HUES48 (cell line): ENCODE data around the gene TSPAN15.
"Not testable (repeated sequence)": the region's sequence is repeated elsewhere in the genome, so short reads cannot be mapped to it uniquely, and the experiment has no call there.

Experiments used
- H3K27ac ChIP-seq: one replicate; pipeline ENCODE4 v1.7.0; 2013; ENCODE audit warnings: low read depth, low read length, inconsistent platforms
- H3K27me3 ChIP-seq: 2 replicates; pipeline ENCODE4 v1.6.1; 2013; ENCODE audit warnings: mild to moderate bottlenecking, low read length; ENCODE audit not compliant: control insufficient read depth, insufficient read depth
- H3K36me3 ChIP-seq: 2 replicates; pipeline ENCODE4 v1.6.1; 2013; ENCODE audit warnings: low read length; ENCODE audit not compliant: control insufficient read depth, insufficient read depth
- H3K4me1 ChIP-seq: 2 replicates; pipeline ENCODE4 v1.6.1; 2013; ENCODE audit warnings: mild to moderate bottlenecking, low read length; ENCODE audit not compliant: control insufficient read depth, insufficient read depth
- H3K4me3 ChIP-seq: 2 replicates; pipeline ENCODE4 v1.5.1; 2013; ENCODE audit warnings: mild to moderate bottlenecking, low read depth, low read length
- H3K9ac ChIP-seq: 2 replicates; pipeline ENCODE4 v1.6.1; 2013; ENCODE audit warnings: mild to moderate bottlenecking, low read depth, low read length, moderate library complexity
- H3K9me3 ChIP-seq: 2 replicates; pipeline ENCODE4 v1.6.1; 2013; ENCODE audit warnings: low read length; ENCODE audit not compliant: control insufficient read depth, insufficient read depth

The TSPAN15 gene

GRCh38 chr10:69450395-69450794 is 870 bp upstream of the TSPAN15 start:
- Histone ChIP-seq H3K4me3 (peak overlapping the region; percentile 88; the same call in 1 of the 2 replicates), H3K27me3 (peaks cover 32% of the 10 kb centered on the region), H3K27ac (peak overlapping the region; percentile 8)
- not testable (repeated sequence) for H3K4me1 ChIP-seq, H3K9ac ChIP-seq, H3K9me3 ChIP-seq, H3K36me3 ChIP-seq

- no peak overlapping the region for H3K27ac ChIP-seq
- H3K4me1 ChIP-seq = peaks cover 5% of the 10 kb centered on the region; the same call in 1 of the 2 replicates
These were observed 553 bp downstream of the TSPAN15 start for GRCh38 chr10:69451784-69452251.

GRCh38 chr10:69452676-69453415 is 1.6 kb downstream of the TSPAN15 start:
- Histone ChIP-seq H3K27me3 (peaks cover 32% of the 10 kb centered on the region), H3K4me1 (peaks cover 5% of the 10 kb centered on the region; the same call in 1 of the 2 replicates), H3K4me3 (no peak overlapping the region), H3K27ac (no peak overlapping the region), H3K9ac (no peak overlapping the region), H3K36me3 (no peaks in the 10 kb centered on the region), H3K9me3 (no peaks in the 10 kb centered on the region)

More at GRCh38 chr10:69451784-69452251, 553 bp downstream of the TSPAN15 start:
- Histone ChIP-seq H3K27me3 (peaks cover 32% of the 10 kb centered on the region), H3K9me3 (no peaks in the 10 kb centered on the region), H3K9ac (no peak overlapping the region), H3K4me3 (peak overlapping the region; percentile 88), H3K36me3 (no peaks in the 10 kb centered on the region)

GRCh38 chr10:69453795-69454194 is 2.5 kb downstream of the TSPAN15 start:
- H3K27ac ChIP-seq = no peak overlapping the region
- no peak overlapping the region for H3K4me3 ChIP-seq
- H3K4me1 ChIP-seq = peaks cover 5% of the 10 kb centered on the region; the same call in 1 of the 2 replicates
- H3K9me3 ChIP-seq = no peaks in the 10 kb centered on the region
- H3K27me3 ChIP-seq = peaks cover 32% of the 10 kb centered on the region
- H3K9ac ChIP-seq = no peak overlapping the region
- no peaks in the 10 kb centered on the region for H3K36me3 ChIP-seq

GRCh38 chr10:69455006-69455763 is 3.9 kb downstream of the TSPAN15 start:
- H3K4me3 ChIP-seq = no peak overlapping the region
- H3K36me3 ChIP-seq = no peaks in the 10 kb centered on the region
- no peaks in the 10 kb centered on the region for H3K9me3 ChIP-seq
- H3K27ac ChIP-seq = no peak overlapping the region
- peaks cover 28% of the 10 kb centered on the region for H3K27me3 ChIP-seq
- 0 out of 2 replicates have a peak, but pooled peaks cover 5% of the 10 kb centered on the region for H3K4me1 ChIP-seq
- H3K9ac ChIP-seq = no peak overlapping the region

- no peaks in the 10 kb centered on the region for H3K36me3 ChIP-seq
- H3K4me3 ChIP-seq = no peak overlapping the region
- H3K4me1 ChIP-seq = no peaks in the 10 kb centered on the region
- no peak overlapping the region for H3K9ac ChIP-seq
- no peaks in the 10 kb centered on the region for H3K9me3 ChIP-seq
- peaks cover 18% of the 10 kb centered on the region for H3K27me3 ChIP-seq
- H3K27ac ChIP-seq = no peak overlapping the region
These were observed 5.8 kb downstream of the TSPAN15 start for GRCh38 chr10:69456880-69457693.

- H3K27me3 ChIP-seq = peaks cover 11% of the 10 kb centered on the region
These were observed 6.5 kb downstream of the TSPAN15 start for GRCh38 chr10:69457771-69458237.

GRCh38 chr10:69458430-69459100 is 7.3 kb downstream of the TSPAN15 start:
- no peak overlapping the region for H3K27ac ChIP-seq
- H3K36me3 ChIP-seq = no peaks in the 10 kb centered on the region
- peaks cover 3% of the 10 kb centered on the region for H3K27me3 ChIP-seq
- no peak overlapping the region for H3K9ac ChIP-seq
- no peaks in the 10 kb centered on the region for H3K9me3 ChIP-seq
- H3K4me3 ChIP-seq = no peak overlapping the region
- no peaks in the 10 kb centered on the region for H3K4me1 ChIP-seq

More at GRCh38 chr10:69457771-69458237, 6.5 kb downstream of the TSPAN15 start:
- Histone ChIP-seq H3K4me1 (no peaks in the 10 kb centered on the region), H3K36me3 (no peaks in the 10 kb centered on the region), H3K9ac (no peak overlapping the region), H3K27ac (no peak overlapping the region), H3K4me3 (no peak overlapping the region), H3K9me3 (no peaks in the 10 kb centered on the region)

- Histone ChIP-seq H3K36me3 (no peaks in the 10 kb centered on the region), H3K9ac (no peak overlapping the region), H3K9me3 (no peaks in the 10 kb centered on the region), H3K4me1 (no peaks in the 10 kb centered on the region), H3K27ac (no peak overlapping the region), H3K27me3 (no peaks in the 10 kb centered on the region), H3K4me3 (no peak overlapping the region)
These were observed 8.0 kb downstream of the TSPAN15 start for GRCh38 chr10:69459101-69459790.
